Lower leg skin (tissue), 4 donors: ENCODE results near the gene ZBTB7C. TPM values are rescaled to one million over a fixed set of nuclear protein-coding genes. Genes with fewer than 3 reads are reported as not detected.

Experiments
- DNase-seq, 2 donors: peaks; one replicate each; pipeline ENCODE4 v3.0.0-alpha.2; 2019; ENCODE audit warnings: low spot score in 2 of 2
- H3K4me3 ChIP-seq: fragments of 200-600 bp; sonication (generic); 2 replicates; pipeline ENCODE4 v1.5.1; 2017; ENCODE audit warnings: mild to moderate bottlenecking, low read depth; ENCODE audit not compliant: poor library complexity, severe bottlenecking
- POLR2A ChIP-seq, 2 donors: fragments of 450-650 bp; IDR thresholded peaks; one replicate each; pipeline ENCODE4 v1.6.1; 2016 to 2017; ENCODE audit warnings: antibody characterized with exemption in 2 of 2, mild to moderate bottlenecking in 1 of 2, moderate library complexity in 1 of 2
- WGBS, 2 donors: methylation state at CpG; one replicate each; pipeline ENCODE4 v1.1.5; 2018; 5-methylcytosine and 5-hydroxymethylcytosine counted together
- intact Hi-C: fragments of 100-400 bp; cut with DNase I; formaldehyde crosslinking; loops from one replicate; pipeline ENCODE4 v1.15.0; 2023; ENCODE audit warnings: low total_unique reads
- total RNA-seq, 4 donors: library from RNA; depleted of rRNA; stranded (reverse); fragments of >200 nt; gene quantifications; one replicate each; pipeline ENCODE4 v1.1.0, GENCODE V29; 2016
- TF ChIP-seq, protein P1 (sequence below), 3 donors: fragments of 450-650 bp; IDR thresholded peaks; one replicate each; pipeline ENCODE4 v1.5.1; 2016; ENCODE audit warnings: antibody characterized with exemption in 3 of 3, mild to moderate bottlenecking in 3 of 3, moderate library complexity in 2 of 3

The ZBTB7C gene
- total RNA-seq, 4 donors from 2014 or later = 44.2 to 59.7 (median 50.7) TPM

DNA sequence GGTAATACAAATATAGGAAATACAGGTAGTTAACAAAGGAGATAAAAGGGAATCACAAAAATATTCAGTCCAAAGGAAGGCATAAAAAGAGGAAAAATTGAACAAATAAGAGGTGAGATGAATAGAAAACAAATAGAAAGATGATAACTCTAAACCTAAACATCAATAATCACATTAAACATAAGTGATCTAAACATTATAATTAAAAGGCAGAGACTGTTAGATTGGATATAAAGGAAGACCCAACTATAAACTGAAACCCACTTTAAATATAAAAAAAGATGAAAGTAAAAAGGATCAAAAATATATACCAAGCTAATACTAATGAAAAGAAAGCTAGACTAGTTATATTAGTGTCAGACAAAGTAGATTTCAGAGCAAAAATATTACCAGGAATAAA is 152.3 kb downstream of the ZBTB7C start:
- TF ChIP-seq, protein P1, sequence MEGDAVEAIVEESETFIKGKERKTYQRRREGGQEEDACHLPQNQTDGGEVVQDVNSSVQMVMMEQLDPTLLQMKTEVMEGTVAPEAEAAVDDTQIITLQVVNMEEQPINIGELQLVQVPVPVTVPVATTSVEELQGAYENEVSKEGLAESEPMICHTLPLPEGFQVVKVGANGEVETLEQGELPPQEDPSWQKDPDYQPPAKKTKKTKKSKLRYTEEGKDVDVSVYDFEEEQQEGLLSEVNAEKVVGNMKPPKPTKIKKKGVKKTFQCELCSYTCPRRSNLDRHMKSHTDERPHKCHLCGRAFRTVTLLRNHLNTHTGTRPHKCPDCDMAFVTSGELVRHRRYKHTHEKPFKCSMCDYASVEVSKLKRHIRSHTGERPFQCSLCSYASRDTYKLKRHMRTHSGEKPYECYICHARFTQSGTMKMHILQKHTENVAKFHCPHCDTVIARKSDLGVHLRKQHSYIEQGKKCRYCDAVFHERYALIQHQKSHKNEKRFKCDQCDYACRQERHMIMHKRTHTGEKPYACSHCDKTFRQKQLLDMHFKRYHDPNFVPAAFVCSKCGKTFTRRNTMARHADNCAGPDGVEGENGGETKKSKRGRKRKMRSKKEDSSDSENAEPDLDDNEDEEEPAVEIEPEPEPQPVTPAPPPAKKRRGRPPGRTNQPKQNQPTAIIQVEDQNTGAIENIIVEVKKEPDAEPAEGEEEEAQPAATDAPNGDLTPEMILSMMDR (IDR thresholded peaks at IDR 0.05) = no peak
- no peak for TF ChIP-seq POLR2A (IDR thresholded peaks at IDR 0.05)
- no peak for DNase-seq
- H3K4me3 ChIP-seq = no peak overlapping the region
- intact Hi-C loops = no loop called here

- no peak overlapping the region for H3K4me3 ChIP-seq
- DNase-seq = no peak
- intact Hi-C loops = no loop called here
- no peak for TF ChIP-seq POLR2A (IDR thresholded peaks at IDR 0.05)
- TF ChIP-seq, protein P1 (IDR thresholded peaks at IDR 0.05) = no peak
- 88 to 90% methylated on average over 10 of the region's 10 CpGs for WGBS, 2 donors
Observed at GRCh38 chr18:48254077-48254602, 155.0 kb downstream of the ZBTB7C start.

DNA sequence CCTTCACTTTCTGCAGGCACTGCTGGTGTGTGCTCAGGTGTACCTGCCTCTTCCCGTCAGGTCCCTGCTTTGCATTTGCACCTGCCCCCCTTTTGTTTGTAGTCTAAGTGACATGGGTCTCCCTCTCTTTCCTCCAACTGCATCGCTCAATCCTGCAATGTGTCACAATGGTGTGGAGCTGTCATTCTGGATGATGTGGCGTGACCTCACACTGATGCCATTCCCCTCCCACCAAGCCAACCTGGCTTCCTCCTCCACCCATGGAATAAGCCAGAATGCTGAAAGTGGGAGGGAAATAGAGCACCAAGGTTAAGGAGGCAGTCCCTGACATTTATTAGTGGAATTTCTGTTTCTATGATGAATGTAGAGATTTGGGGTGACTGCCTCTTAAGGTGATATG is 156.7 kb downstream of the ZBTB7C start:
- DNase-seq = no peak
- no peak overlapping the region for H3K4me3 ChIP-seq
- 90 to 93% methylated on average over 3 of the region's 3 CpGs for WGBS, 2 donors
- intact Hi-C loops = no loop called here
- TF ChIP-seq POLR2A (IDR thresholded peaks at IDR 0.05) = no peak
- TF ChIP-seq, protein P1 (IDR thresholded peaks at IDR 0.05) = no peak

DNA sequence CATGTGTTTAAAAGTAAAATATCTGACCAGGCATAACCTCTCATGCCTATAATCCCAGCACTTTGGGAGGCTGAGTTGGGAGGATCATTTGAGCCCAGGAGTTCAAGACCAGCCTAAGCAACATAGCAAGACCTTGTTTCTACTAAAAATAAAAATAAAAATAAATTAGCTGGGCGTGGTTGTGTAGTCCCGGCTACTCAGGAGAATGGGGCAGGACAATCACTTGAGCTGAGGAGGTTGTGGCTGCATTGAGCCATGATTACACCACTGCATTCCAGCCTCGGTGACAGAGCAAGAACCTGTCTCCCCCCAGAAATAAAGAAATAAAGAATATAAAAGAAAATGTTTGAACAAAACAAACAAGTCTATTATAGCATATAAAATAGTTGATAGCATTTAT is 158.3 kb downstream of the ZBTB7C start:
- no peak overlapping the region for H3K4me3 ChIP-seq
- TF ChIP-seq POLR2A (IDR thresholded peaks at IDR 0.05) = no peak
- TF ChIP-seq, protein P1 (IDR thresholded peaks at IDR 0.05) = no peak
- DNase-seq = no peak
- intact Hi-C loops = no loop called here
- WGBS, 2 donors = 68 to 70% methylated on average over 3 of the region's 3 CpGs

GRCh38 chr18:48250362-48250907 is 158.7 kb downstream of the ZBTB7C start:
- no peak overlapping the region for H3K4me3 ChIP-seq
- intact Hi-C loops = no loop called here
- whole genome bisulfite sequencing, 2 donors = 94 to 96% methylated on average over 1 of the region's 1 CpG
- no peak for TF ChIP-seq POLR2A (IDR thresholded peaks at IDR 0.05)
- TF ChIP-seq, protein P1 (IDR thresholded peaks at IDR 0.05) = no peak
- DNase-seq = no peak

DNA sequence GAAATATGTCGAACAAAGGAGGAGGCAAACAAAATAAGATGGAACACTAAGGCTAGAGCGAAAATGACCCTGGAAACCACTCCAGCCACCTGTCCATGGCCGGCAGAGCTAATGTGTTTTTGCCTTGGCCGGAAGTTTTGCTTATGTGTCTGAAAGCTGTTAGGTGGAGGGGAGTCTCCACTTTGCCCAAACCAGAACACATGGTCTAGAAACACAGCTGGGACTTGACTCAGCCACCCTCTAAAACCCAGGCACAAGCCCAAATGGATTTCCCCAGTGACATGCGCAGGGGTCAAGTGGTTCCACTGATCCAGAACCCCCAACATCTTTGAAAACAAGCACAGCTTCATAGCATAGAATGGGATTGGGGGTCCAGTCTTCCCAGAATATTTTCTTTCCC is 159.3 kb downstream of the ZBTB7C start:
- WGBS, 2 donors = 83 to 91% methylated on average over 5 of the region's 5 CpGs
- no peak for DNase-seq
- no peak overlapping the region for H3K4me3 ChIP-seq
- TF ChIP-seq, protein P1 (IDR thresholded peaks at IDR 0.05) = no peak
- TF ChIP-seq POLR2A (IDR thresholded peaks at IDR 0.05) = no peak
- intact Hi-C loops = no loop called here
